SK-N-SH treated with all-trans-retinoic acid at 6 μM for 48 hours (cell line): Measurements from ENCODE around the gene NKD2.

Source experiments
- ATAC-seq: fragments of 200-7000 bp; cut with Tn5 transposase; 3 replicates; pipeline ENCODE4 v1.9.1; 2020; ENCODE audit warnings: mild to moderate bottlenecking, moderate library complexity
- ARNTL ChIP-seq: fragments of 450-650 bp; formaldehyde crosslinking; IDR thresholded peaks from 2 replicates; pipeline ENCODE4 v1.5.0; 2020; ENCODE audit warnings: low read depth, mild to moderate bottlenecking, moderate library complexity, borderline replicate concordance
- CSDC2 ChIP-seq: fragments of 250-450 bp; sonication (Bioruptor Pico); IDR thresholded peaks from 2 replicates; pipeline ENCODE4 v1.5.0; 2020; ENCODE audit warnings: mild to moderate bottlenecking, moderate library complexity
- ESRRG ChIP-seq: fragments of 250-450 bp; sonication (Bioruptor Pico); IDR thresholded peaks from 2 replicates; pipeline ENCODE4 v1.6.1; 2021; ENCODE audit warnings: mild to moderate bottlenecking
- GLIS3 ChIP-seq: fragments of 250-450 bp; sonication (Bioruptor Pico); IDR thresholded peaks from 2 replicates; pipeline ENCODE4 v1.5.0; 2020; ENCODE audit warnings: mild to moderate bottlenecking, moderate library complexity
- ISL1 ChIP-seq: fragments of 250-450 bp; sonication (Bioruptor Pico); IDR thresholded peaks from 2 replicates; pipeline ENCODE4 v2.1.2; 2022; ENCODE audit warnings: mild to moderate bottlenecking, moderate library complexity
- OSR1 ChIP-seq: fragments of 250-450 bp; sonication (Bioruptor Pico); IDR thresholded peaks from 2 replicates; pipeline ENCODE4 v1.8.0; 2022; ENCODE audit warnings: moderate library complexity, mild to moderate bottlenecking, inconsistent platforms
- PPARA ChIP-seq: fragments of 250-450 bp; sonication (Bioruptor Pico); IDR thresholded peaks from 2 replicates; pipeline ENCODE4 v1.5.0; 2020; ENCODE audit warnings: mild to moderate bottlenecking, borderline replicate concordance
- RARB ChIP-seq: fragments of 250-450 bp; sonication (Bioruptor Pico); IDR thresholded peaks from 2 replicates; pipeline ENCODE4 v1.8.0; 2021; ENCODE audit warnings: mild to moderate bottlenecking, moderate library complexity
- TCF4 ChIP-seq: fragments of 250-450 bp; sonication (Bioruptor Pico); IDR thresholded peaks from 2 replicates; pipeline ENCODE4 v1.8.0; 2021; ENCODE audit warnings: mild to moderate bottlenecking, moderate library complexity, borderline replicate concordance
- TOX ChIP-seq: fragments of 250-450 bp; sonication (Bioruptor Pico); IDR thresholded peaks from 2 replicates; pipeline ENCODE4 v1.8.0; 2021; ENCODE audit warnings: mild to moderate bottlenecking, moderate library complexity, borderline replicate concordance
- ZC3H10 ChIP-seq: fragments of 250-450 bp; sonication (Bioruptor Pico); IDR thresholded peaks from 2 replicates; pipeline ENCODE4 v1.5.1; 2021; ENCODE audit warnings: mild to moderate bottlenecking, moderate library complexity
- ZFP3 ChIP-seq: fragments of 250-450 bp; sonication (Bioruptor Pico); IDR thresholded peaks from 2 replicates; pipeline ENCODE4 v1.5.0; 2020; ENCODE audit warnings: mild to moderate bottlenecking, moderate library complexity
- ZFP30 ChIP-seq: fragments of 450-650 bp; formaldehyde crosslinking; IDR thresholded peaks from 2 replicates; pipeline ENCODE4 v1.5.0; 2022; ENCODE audit warnings: mild to moderate bottlenecking, moderate library complexity
- ZNF565 ChIP-seq: fragments of 450-650 bp; formaldehyde crosslinking; conservative IDR thresholded peaks from 2 replicates; pipeline ENCODE4 v1.5.0; 2020; ENCODE audit warnings: low read depth, mild to moderate bottlenecking, moderate library complexity
- ZNF70 ChIP-seq: fragments of 450-650 bp; formaldehyde crosslinking; IDR thresholded peaks from 2 replicates; pipeline ENCODE4 v1.5.0; 2020; ENCODE audit warnings: mild to moderate bottlenecking, moderate library complexity
- ZNF8 ChIP-seq: fragments of 450-650 bp; formaldehyde crosslinking; IDR thresholded peaks from 2 replicates; pipeline ENCODE4 v1.5.0; 2020; ENCODE audit warnings: mild to moderate bottlenecking, moderate library complexity
- TF ChIP-seq, protein P1 (sequence below): fragments of 250-450 bp; sonication (Bioruptor Pico); IDR thresholded peaks from 2 replicates; pipeline ENCODE4 v1.5.1; 2020; ENCODE audit warnings: low read depth, mild to moderate bottlenecking, moderate library complexity
- TF ChIP-seq, protein P2 (sequence below): fragments of 250-450 bp; sonication (Bioruptor Pico); IDR thresholded peaks from 2 replicates; pipeline ENCODE4 v1.5.1; 2021; ENCODE audit warnings: mild to moderate bottlenecking, moderate library complexity
- TF ChIP-seq, protein P3 (sequence below): fragments of 250-450 bp; sonication (Bioruptor Pico); IDR thresholded peaks from 2 replicates; pipeline ENCODE4 v1.8.0; 2020; ENCODE audit warnings: mild to moderate bottlenecking, moderate library complexity, borderline replicate concordance
- TF ChIP-seq, protein P4 (sequence below): fragments of 250-450 bp; sonication (Bioruptor Pico); IDR thresholded peaks from 2 replicates; pipeline ENCODE4 v1.5.0; 2020; ENCODE audit warnings: mild to moderate bottlenecking, moderate library complexity

NKD2 gene

GRCh38 chr5:1062761-1063568 lies 54.4 kb downstream of the NKD2 start:
- no peak for ATAC-seq
- TF ChIP-seq PPARA (no peak), TOX (no peak), ZNF8 (CRISPR knock-in tag) (no peak), ISL1 (CRISPR knock-in tag) (no peak), ZNF70 (CRISPR knock-in tag) (no peak), RARB (no peak), GLIS3 (CRISPR knock-in tag) (no peak), ZNF565 (CRISPR knock-in tag) (no peak), ZFP3 (CRISPR knock-in tag) (no peak)
- TF ChIP-seq, protein P1, sequence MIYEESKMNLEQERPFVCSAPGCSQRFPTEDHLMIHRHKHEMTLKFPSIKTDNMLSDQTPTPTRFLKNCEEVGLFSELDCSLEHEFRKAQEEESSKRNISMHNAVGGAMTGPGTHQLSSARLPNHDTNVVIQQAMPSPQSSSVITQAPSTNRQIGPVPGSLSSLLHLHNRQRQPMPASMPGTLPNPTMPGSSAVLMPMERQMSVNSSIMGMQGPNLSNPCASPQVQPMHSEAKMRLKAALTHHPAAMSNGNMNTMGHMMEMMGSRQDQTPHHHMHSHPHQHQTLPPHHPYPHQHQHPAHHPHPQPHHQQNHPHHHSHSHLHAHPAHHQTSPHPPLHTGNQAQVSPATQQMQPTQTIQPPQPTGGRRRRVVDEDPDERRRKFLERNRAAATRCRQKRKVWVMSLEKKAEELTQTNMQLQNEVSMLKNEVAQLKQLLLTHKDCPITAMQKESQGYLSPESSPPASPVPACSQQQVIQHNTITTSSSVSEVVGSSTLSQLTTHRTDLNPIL (CRISPR knock-in tag): no peak
- TF ChIP-seq, protein P2, sequence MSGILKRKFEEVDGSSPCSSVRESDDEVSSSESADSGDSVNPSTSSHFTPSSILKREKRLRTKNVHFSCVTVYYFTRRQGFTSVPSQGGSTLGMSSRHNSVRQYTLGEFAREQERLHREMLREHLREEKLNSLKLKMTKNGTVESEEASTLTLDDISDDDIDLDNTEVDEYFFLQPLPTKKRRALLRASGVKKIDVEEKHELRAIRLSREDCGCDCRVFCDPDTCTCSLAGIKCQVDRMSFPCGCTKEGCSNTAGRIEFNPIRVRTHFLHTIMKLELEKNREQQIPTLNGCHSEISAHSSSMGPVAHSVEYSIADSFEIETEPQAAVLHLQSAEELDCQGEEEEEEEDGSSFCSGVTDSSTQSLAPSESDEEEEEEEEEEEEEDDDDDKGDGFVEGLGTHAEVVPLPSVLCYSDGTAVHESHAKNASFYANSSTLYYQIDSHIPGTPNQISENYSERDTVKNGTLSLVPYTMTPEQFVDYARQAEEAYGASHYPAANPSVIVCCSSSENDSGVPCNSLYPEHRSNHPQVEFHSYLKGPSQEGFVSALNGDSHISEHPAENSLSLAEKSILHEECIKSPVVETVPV (CRISPR knock-in tag): no peak
- TF ChIP-seq, protein P3, sequence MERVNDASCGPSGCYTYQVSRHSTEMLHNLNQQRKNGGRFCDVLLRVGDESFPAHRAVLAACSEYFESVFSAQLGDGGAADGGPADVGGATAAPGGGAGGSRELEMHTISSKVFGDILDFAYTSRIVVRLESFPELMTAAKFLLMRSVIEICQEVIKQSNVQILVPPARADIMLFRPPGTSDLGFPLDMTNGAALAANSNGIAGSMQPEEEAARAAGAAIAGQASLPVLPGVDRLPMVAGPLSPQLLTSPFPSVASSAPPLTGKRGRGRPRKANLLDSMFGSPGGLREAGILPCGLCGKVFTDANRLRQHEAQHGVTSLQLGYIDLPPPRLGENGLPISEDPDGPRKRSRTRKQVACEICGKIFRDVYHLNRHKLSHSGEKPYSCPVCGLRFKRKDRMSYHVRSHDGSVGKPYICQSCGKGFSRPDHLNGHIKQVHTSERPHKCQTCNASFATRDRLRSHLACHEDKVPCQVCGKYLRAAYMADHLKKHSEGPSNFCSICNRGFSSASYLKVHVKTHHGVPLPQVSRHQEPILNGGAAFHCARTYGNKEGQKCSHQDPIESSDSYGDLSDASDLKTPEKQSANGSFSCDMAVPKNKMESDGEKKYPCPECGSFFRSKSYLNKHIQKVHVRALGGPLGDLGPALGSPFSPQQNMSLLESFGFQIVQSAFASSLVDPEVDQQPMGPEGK (CRISPR knock-in tag): no peak

DNA sequence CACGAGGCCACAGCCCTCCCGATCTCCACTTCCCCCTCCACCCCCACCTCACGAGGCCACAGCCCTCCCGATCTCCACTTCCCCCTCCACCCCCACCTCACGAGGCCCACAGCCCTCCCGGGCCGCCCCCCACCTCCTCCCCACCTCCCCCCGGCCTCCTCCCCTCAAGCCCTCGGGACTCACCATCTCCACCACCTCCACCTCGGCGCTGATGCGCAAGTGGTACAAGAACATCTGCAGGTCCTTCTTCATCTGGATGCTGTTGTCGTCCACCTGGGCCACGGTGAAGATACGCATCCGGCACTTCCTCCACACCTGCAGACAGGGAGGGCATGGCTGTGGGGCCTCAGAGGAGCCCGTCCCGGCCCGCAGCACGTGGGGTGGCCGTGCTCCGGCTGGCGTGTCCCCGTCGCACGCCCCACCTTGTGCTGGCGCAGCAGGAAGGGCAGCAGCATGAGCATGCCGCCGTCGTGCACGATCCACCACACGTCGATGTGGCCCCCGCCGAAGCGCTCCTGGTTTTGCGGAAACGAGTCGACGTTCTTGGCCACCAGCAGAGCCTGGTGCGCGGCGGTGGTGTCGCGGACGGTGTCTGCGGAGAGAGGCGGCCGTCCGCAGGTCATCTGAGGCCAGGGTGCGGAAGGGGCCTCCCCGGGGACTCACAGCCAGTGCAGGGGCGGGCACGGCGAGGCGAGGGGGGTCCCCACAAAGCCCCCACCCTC lies 55.2 kb downstream of the NKD2 start:
- no peak for TF ChIP-seq ZFP30 (CRISPR knock-in tag)
- TF ChIP-seq, protein P4, sequence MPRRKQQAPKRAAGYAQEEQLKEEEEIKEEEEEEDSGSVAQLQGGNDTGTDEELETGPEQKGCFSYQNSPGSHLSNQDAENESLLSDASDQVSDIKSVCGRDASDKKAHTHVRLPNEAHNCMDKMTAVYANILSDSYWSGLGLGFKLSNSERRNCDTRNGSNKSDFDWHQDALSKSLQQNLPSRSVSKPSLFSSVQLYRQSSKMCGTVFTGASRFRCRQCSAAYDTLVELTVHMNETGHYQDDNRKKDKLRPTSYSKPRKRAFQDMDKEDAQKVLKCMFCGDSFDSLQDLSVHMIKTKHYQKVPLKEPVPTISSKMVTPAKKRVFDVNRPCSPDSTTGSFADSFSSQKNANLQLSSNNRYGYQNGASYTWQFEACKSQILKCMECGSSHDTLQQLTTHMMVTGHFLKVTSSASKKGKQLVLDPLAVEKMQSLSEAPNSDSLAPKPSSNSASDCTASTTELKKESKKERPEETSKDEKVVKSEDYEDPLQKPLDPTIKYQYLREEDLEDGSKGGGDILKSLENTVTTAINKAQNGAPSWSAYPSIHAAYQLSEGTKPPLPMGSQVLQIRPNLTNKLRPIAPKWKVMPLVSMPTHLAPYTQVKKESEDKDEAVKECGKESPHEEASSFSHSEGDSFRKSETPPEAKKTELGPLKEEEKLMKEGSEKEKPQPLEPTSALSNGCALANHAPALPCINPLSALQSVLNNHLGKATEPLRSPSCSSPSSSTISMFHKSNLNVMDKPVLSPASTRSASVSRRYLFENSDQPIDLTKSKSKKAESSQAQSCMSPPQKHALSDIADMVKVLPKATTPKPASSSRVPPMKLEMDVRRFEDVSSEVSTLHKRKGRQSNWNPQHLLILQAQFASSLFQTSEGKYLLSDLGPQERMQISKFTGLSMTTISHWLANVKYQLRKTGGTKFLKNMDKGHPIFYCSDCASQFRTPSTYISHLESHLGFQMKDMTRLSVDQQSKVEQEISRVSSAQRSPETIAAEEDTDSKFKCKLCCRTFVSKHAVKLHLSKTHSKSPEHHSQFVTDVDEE (CRISPR knock-in tag): no peak
- ATAC-seq: no peak

- TF ChIP-seq, protein P3 (CRISPR knock-in tag): no peak
- TF ChIP-seq ZC3H10 (CRISPR knock-in tag) (no peak), TCF4 (CRISPR knock-in tag) (no peak), CSDC2 (CRISPR knock-in tag) (no peak), ESRRG (CRISPR knock-in tag) (no peak), OSR1 (CRISPR knock-in tag) (no peak), ARNTL (CRISPR knock-in tag) (no peak), ZFP30 (CRISPR knock-in tag) (no peak), TOX (no peak), PPARA (no peak)
- TF ChIP-seq, protein P1 (CRISPR knock-in tag): no peak
- ATAC-seq: no peak
Observed at GRCh38 chr5:1064383-1065142, 56.0 kb downstream of the NKD2 start.
